Measurements from ENCODE around the gene CFAP45.

GRCh38 chr1:159935305-159935704 lies 35.3 kb upstream of the CFAP45 start:
- TF ChIP-seq CTCF (IDR thresholded peaks at IDR 0.05) (no peak), POLR2A (IDR thresholded peaks at IDR 0.05) (no peak)
